Neural progenitor cell (in vitro differentiated cells): Measurements from ENCODE around the gene MAP4K2.
"Not testable (repeated sequence)": the region's sequence is repeated elsewhere in the genome, so short reads cannot be mapped to it uniquely, and the experiment has no call there.

Source experiments
- EZH2phosphoT487 ChIP-seq: fragments of 200-600 bp; sonication (generic); IDR thresholded peaks from 2 replicates; pipeline ENCODE4 v1.6.1; 2017; ENCODE audit warnings: antibody characterized with exemption
- TF ChIP-seq, protein P1 (sequence below): fragments of 200-600 bp; sonication (generic); IDR thresholded peaks from 2 replicates; pipeline ENCODE4 v1.5.1; 2017; ENCODE audit warnings: antibody characterized with exemption, mild to moderate bottlenecking

GRCh38 chr11:64815433-64815832 lies 12.4 kb upstream of the MAP4K2 start:
- TF ChIP-seq EZH2phosphoT487, result not testable (repeated sequence)
- TF ChIP-seq, protein P1, sequence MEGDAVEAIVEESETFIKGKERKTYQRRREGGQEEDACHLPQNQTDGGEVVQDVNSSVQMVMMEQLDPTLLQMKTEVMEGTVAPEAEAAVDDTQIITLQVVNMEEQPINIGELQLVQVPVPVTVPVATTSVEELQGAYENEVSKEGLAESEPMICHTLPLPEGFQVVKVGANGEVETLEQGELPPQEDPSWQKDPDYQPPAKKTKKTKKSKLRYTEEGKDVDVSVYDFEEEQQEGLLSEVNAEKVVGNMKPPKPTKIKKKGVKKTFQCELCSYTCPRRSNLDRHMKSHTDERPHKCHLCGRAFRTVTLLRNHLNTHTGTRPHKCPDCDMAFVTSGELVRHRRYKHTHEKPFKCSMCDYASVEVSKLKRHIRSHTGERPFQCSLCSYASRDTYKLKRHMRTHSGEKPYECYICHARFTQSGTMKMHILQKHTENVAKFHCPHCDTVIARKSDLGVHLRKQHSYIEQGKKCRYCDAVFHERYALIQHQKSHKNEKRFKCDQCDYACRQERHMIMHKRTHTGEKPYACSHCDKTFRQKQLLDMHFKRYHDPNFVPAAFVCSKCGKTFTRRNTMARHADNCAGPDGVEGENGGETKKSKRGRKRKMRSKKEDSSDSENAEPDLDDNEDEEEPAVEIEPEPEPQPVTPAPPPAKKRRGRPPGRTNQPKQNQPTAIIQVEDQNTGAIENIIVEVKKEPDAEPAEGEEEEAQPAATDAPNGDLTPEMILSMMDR, result not testable (repeated sequence)
